OCI-M2 (cell line): ENCODE data around the gene MAEA.

Source experiments
- DNase-seq: peaks from one replicate; lab custom pipeline; 2025; ENCODE audit not compliant: unreplicated experiment; lab: John Stamatoyannopoulos, UW

MAEA gene

GRCh38 chr4:1376841-1377605 is 87.3 kb downstream of the MAEA start:
- DNase-seq, result no peak

GRCh38 chr4:1377606-1378261 is 88.0 kb downstream of the MAEA start:
- DNase-seq, result no peak

- DNase-seq, result no peak
These were observed 89.0 kb downstream of the MAEA start for GRCh38 chr4:1378559-1379231.

- DNase-seq, result no peak
These were observed 89.7 kb downstream of the MAEA start for GRCh38 chr4:1379351-1379781.

- DNase-seq, result no peak
These were observed 90.2 kb downstream of the MAEA start for GRCh38 chr4:1379801-1380331.

- DNase-seq, result no peak
These were observed 90.9 kb downstream of the MAEA start for GRCh38 chr4:1380368-1381151.

- no peak for DNase-seq
These were observed 91.5 kb downstream of the MAEA start for GRCh38 chr4:1381181-1381621.

- no peak for DNase-seq
These were observed 92.4 kb downstream of the MAEA start for GRCh38 chr4:1381944-1382541.

GRCh38 chr4:1382776-1383727 is 93.4 kb downstream of the MAEA start:
- DNase-seq, result no peak

GRCh38 chr4:1383728-1384591 is 94.3 kb downstream of the MAEA start:
- DNase-seq, result no peak

GRCh38 chr4:1384675-1385372 is 95.1 kb downstream of the MAEA start:
- DNase-seq, result no peak

GRCh38 chr4:1385373-1386340 is 96.0 kb downstream of the MAEA start:
- no peak for DNase-seq
